HepG2 (cell line): Measurements from ENCODE around the gene CMYA5. TPM values are rescaled to one million over a fixed set of nuclear protein-coding genes. Genes with fewer than 3 reads are reported as not detected.
"Not testable (repeated sequence)": the region's sequence is repeated elsewhere in the genome, so short reads cannot be mapped to it uniquely, and the experiment has no call there.

Source experiments
- ATAC-seq: fragments of 200-7000 bp; cut with Tn5 transposase; 3 replicates; pipeline ENCODE4 v1.9.1; 2020; ENCODE audit warnings: mild to moderate bottlenecking, moderate library complexity
- BruUV-seq: library from RNA; stranded (reverse); fragments of 400-500 nt; replicated peaks from 2 replicates; lab custom pipeline; 2021; lab: Mats Ljungman, UMichigan
- CTCF ChIA-PET: fragments of 300-600 bp; formaldehyde crosslinking; extraction: SDS; loops from one replicate; lab custom pipeline; 2021; ENCODE audit warnings: low total read pairs, inconsistent platforms, low intra/inter-chr PET ratio; lab: Yijun Ruan, JAX
- POLR2A ChIA-PET: fragments of 350-600 bp; sonication (Branson Sonifier 250); formaldehyde crosslinking; loops from one replicate; lab custom pipeline; 2020; ENCODE audit warnings: antibody characterized with exemption, inconsistent platforms; lab: Yijun Ruan, JAX
- DNase-seq: peaks from one replicate; pipeline ENCODE4 v3.0.0-alpha.2; 2015; ENCODE audit warnings: low spot score
- FAIRE-seq: peaks from 3 replicates; lab custom pipeline; 2011; peaks lifted over from hg19 to GRCh38; lab: Jason Lieb, UNC
- H2AFZ ChIP-seq: one replicate; pipeline ENCODE4 v1.6.1; 2011; ENCODE audit warnings: low read length, inconsistent platforms
- H3K27ac ChIP-seq: fragments of 300-600 bp; 3 replicates; pipeline ENCODE4 v1.8.0; 2011; ENCODE audit warnings: mixed run types, mild to moderate bottlenecking, mixed read lengths, low read length, inconsistent platforms; ENCODE audit not compliant: insufficient read depth; ENCODE audit errors: extremely low read length
- H3K27me3 ChIP-seq, 2 experiments: fragments of 200-600 bp in 1 of 2; 2 replicates in 1 of 2; 3 replicates in 1 of 2; pipeline versions ENCODE4 v1.6.0 to v1.8.0; 2011; ENCODE audit warnings: low read length in 2 of 2, mild to moderate bottlenecking in 2 of 2, moderate library complexity in 2 of 2, inconsistent platforms in 1 of 2; ENCODE audit not compliant: insufficient read depth in 2 of 2, control insufficient read depth in 1 of 2
- H3K36me3 ChIP-seq, 2 experiments: fragments of 200-600 bp in 1 of 2; replicated peaks in 1 of 2; 2 replicates in 1 of 2; 3 replicates in 1 of 2; pipeline versions ENCODE4 v1.5.1 to v1.8.0; 2011; ENCODE audit warnings: low read length in 2 of 2, inconsistent platforms in 1 of 2; ENCODE audit not compliant: insufficient read depth in 2 of 2, control insufficient read depth in 1 of 2
- H3K4me1 ChIP-seq: 2 replicates; pipeline ENCODE4 v1.5.1; 2012; ENCODE audit warnings: low read length, inconsistent platforms; ENCODE audit not compliant: insufficient read depth
- H3K4me2 ChIP-seq: 2 replicates; pipeline ENCODE4 v1.6.0; 2011; ENCODE audit warnings: low read depth, low read length, inconsistent platforms
- H3K4me3 ChIP-seq, 3 experiments: fragments of 200-600 bp in 1 of 3; sonication (generic), shearing (Covaris generic) in 1 of 3; replicated peaks in 1 of 3; 2 replicates each; pipeline ENCODE4 v1.5.1; 2011 to 2016; ENCODE audit warnings: low read length in 3 of 3, inconsistent platforms in 2 of 3, low read depth in 2 of 3, mild to moderate bottlenecking in 2 of 3, control low read depth in 1 of 3, mixed read lengths in 1 of 3; ENCODE audit not compliant: insufficient read depth in 1 of 3
- H3K79me2 ChIP-seq: one replicate; pipeline ENCODE4 v1.6.1; 2011; ENCODE audit warnings: low read length, inconsistent platforms; ENCODE audit not compliant: insufficient read depth
- H3K9ac ChIP-seq: 2 replicates; pipeline ENCODE4 v1.6.0; 2011; ENCODE audit warnings: mild to moderate bottlenecking, low read depth, low read length, inconsistent platforms; ENCODE audit not compliant: insufficient read depth
- H3K9me3 ChIP-seq: 2 replicates; pipeline ENCODE4 v1.5.1; 2012; ENCODE audit warnings: mild to moderate bottlenecking, low read length
- H4K20me1 ChIP-seq: 2 replicates; pipeline ENCODE4 v1.6.0; 2011; ENCODE audit warnings: inconsistent platforms, mild to moderate bottlenecking, low read length, moderate library complexity; ENCODE audit not compliant: insufficient read depth
- WGBS: methylation state at CpG from one replicate; pipeline ENCODE4 v1.1.6; 2017; ENCODE audit warnings: low lambda C conversion rate; 5-methylcytosine and 5-hydroxymethylcytosine counted together
- in situ Hi-C: cut with HindIII; loops from 2 replicates; pipeline ENCODE4 v1.10.0; 2017; ENCODE audit warnings: low pct_unique_long_range_greater_than_20kb; ENCODE audit not compliant: extremely low pct_ligation_motif_present
- intact Hi-C: fragments of 100-400 bp; cut with micrococcal nuclease; formaldehyde crosslinking; loops from one replicate; pipeline ENCODE4 v1.10.0; 2022; ENCODE audit not compliant: unreplicated experiment
- polyA plus RNA-seq, 8 experiments: library from polyadenylated mRNA; depleted of rRNA in 3 of 8; stranded (reverse) in 7 of 8; unstranded in 1 of 8; fragments of >200 nt; fragmentation: Illumina TruSeq in 4 of 8; extraction: Trizol in 4 of 8; gene quantifications; 2 replicates each; pipeline versions ENCODE4 v1.2.1 to v1.2.3, GENCODE V29; 2011 to 2016; ENCODE audit warnings: low read depth in 4 of 8, missing spikeins in 1 of 8, mixed read lengths in 1 of 8; ENCODE audit not compliant: insufficient read depth in 1 of 8
- total RNA-seq, 5 experiments: library from RNA; depleted of rRNA; stranded (reverse); fragments of >200 nt; fragmentation: Illumina TruSeq; extraction: Trizol; gene quantifications; 2 replicates each; pipeline ENCODE4 v1.2.3, GENCODE V29; 2016; ENCODE audit warnings: low read depth in 1 of 5
- TF ChIP-seq, protein P1 (sequence below): sonication (generic); formaldehyde crosslinking; IDR thresholded peaks from 2 replicates; pipeline ENCODE4 v1.4.0; 2020; ENCODE audit warnings: missing genetic modification reagents
- TF ChIP-seq, protein P2 (sequence below): sonication (generic); formaldehyde crosslinking; IDR thresholded peaks from 2 replicates; pipeline ENCODE4 v1.8.1; 2023; ENCODE audit warnings: mild to moderate bottlenecking, missing genetic modification reagents, borderline replicate concordance

Gene CMYA5
- total and polyA plus RNA-seq, 2 of the 13 experiments (the other 11 are each of a cell fraction or from before 2014, with no cell fraction given): 0.13 to 0.51 TPM

GRCh38 chr5:79784741-79785140 lies 95.1 kb downstream of the CMYA5 start:
- WGBS: 60% methylated on average over 12 of the region's 14 CpGs
- Histone ChIP-seq H3K4me3 (peak overlapping the region; percentile 28 to 59 (median 43)), H3K4me2 (peak overlapping the region; percentile 58)
- H2AFZ ChIP-seq, H3K36me3 ChIP-seq, H3K27ac ChIP-seq, POLR2A ChIA-PET, H3K4me1 ChIP-seq, intact Hi-C loops, CTCF ChIA-PET, ATAC-seq, H3K27me3 ChIP-seq, in situ Hi-C loops: not testable (repeated sequence)
- TSS peak; percentile 72 for BruUV-seq
- TF ChIP-seq, protein P1, sequence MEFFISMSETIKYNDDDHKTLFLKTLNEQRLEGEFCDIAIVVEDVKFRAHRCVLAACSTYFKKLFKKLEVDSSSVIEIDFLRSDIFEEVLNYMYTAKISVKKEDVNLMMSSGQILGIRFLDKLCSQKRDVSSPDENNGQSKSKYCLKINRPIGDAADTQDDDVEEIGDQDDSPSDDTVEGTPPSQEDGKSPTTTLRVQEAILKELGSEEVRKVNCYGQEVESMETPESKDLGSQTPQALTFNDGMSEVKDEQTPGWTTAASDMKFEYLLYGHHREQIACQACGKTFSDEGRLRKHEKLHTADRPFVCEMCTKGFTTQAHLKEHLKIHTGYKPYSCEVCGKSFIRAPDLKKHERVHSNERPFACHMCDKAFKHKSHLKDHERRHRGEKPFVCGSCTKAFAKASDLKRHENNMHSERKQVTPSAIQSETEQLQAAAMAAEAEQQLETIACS (CRISPR knock-in tag): peak; percentile 44; the same call in 1 of the 2 replicates
- TF ChIP-seq, all 625 proteins: peak for 1; not testable (repeated sequence) for 624
- H4K20me1 ChIP-seq, H3K9me3 ChIP-seq, H3K9ac ChIP-seq, DNase-seq, H3K79me2 ChIP-seq, FAIRE-seq: not testable (repeated sequence)

- intact Hi-C loops: no loop called here
- POLR2A ChIA-PET: no interaction called here
Observed at GRCh38 chr5:79785983-79786382, 96.3 kb downstream of the CMYA5 start.

More at GRCh38 chr5:79785983-79786382, 96.3 kb downstream of the CMYA5 start:
- FAIRE-seq: no peak
- no peaks in the 10 kb centered on the region for H3K36me3 ChIP-seq
- ATAC-seq: no peak
- TF ChIP-seq, protein P2, sequence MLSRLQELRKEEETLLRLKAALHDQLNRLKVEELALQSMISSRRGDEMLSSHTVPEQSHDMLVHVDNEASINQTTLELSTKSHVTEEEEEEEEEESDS (CRISPR knock-in tag): no peak
- H3K27ac ChIP-seq: no peak overlapping the region
- 0 out of 5 replicates have a peak, but pooled peaks cover 0 to 2% of the 10 kb centered on the region in 2 experiments for H3K27me3 ChIP-seq
- H4K20me1 ChIP-seq: no peaks in the 10 kb centered on the region
- 94% methylated on average over 2 of the region's 4 CpGs for WGBS
- H3K9me3 ChIP-seq: no peaks in the 10 kb centered on the region
- H2AFZ ChIP-seq: no peak overlapping the region
- H3K79me2 ChIP-seq: no peaks in the 10 kb centered on the region
- H3K4me1 ChIP-seq: no peaks in the 10 kb centered on the region
- H3K4me3 ChIP-seq: no peak overlapping the region
- H3K4me2 ChIP-seq: no peak overlapping the region
- DNase-seq: no peak
- no TSS peak for BruUV-seq
- in situ Hi-C loops: no loop called here
- H3K9ac ChIP-seq: no peak overlapping the region
- CTCF ChIA-PET: no interaction called here
